Liver (tissue), 9 donors: ENCODE results near the gene F13A1. TPM values are rescaled to one million over a fixed set of nuclear protein-coding genes. Genes with fewer than 3 reads are reported as not detected.

ENCODE experiments used
- DNase-seq: peaks from one replicate; pipeline ENCODE4 v3.0.0-alpha.2; 2017; ENCODE audit warnings: low spot score
- H3K27ac ChIP-seq, 2 donors: one replicate each; pipeline ENCODE4 v1.7.0; 2013; ENCODE audit warnings: inconsistent platforms in 2 of 2, low read length in 2 of 2, control low read depth in 1 of 2, low read depth in 1 of 2, mild to moderate bottlenecking in 1 of 2
- H3K27me3 ChIP-seq, 4 donors: one replicate each; pipeline versions ENCODE4 v1.6.1 to v1.7.0; 2013; ENCODE audit warnings: low read length in 3 of 4, inconsistent platforms in 1 of 4, mild to moderate bottlenecking in 1 of 4, moderate library complexity in 1 of 4; ENCODE audit not compliant: control insufficient read depth in 4 of 4, insufficient read depth in 4 of 4
- H3K36me3 ChIP-seq, 4 donors: one replicate each; pipeline versions ENCODE4 v1.6.1 to v1.7.0; 2013; ENCODE audit warnings: low read length in 3 of 4, mild to moderate bottlenecking in 3 of 4, low read depth in 1 of 4, moderate library complexity in 1 of 4; ENCODE audit not compliant: control insufficient read depth in 4 of 4, insufficient read depth in 3 of 4
- H3K4me1 ChIP-seq, 4 donors: one replicate each; pipeline versions ENCODE4 v1.6.1 to v1.7.0; 2013; ENCODE audit warnings: low read length in 3 of 4, mild to moderate bottlenecking in 3 of 4, moderate library complexity in 1 of 4; ENCODE audit not compliant: control insufficient read depth in 4 of 4, insufficient read depth in 4 of 4
- H3K4me3 ChIP-seq, 3 donors: one replicate each; pipeline versions ENCODE4 v1.6.1 to v1.7.0; 2013; ENCODE audit warnings: low read length in 3 of 3, control low read depth in 1 of 3, low read depth in 1 of 3, mild to moderate bottlenecking in 1 of 3
- H3K9ac ChIP-seq, 2 donors: one replicate each; pipeline ENCODE4 v1.7.0; 2013; ENCODE audit warnings: low read length in 2 of 2, mild to moderate bottlenecking in 2 of 2, moderate library complexity in 2 of 2, control low read depth in 1 of 2, low read depth in 1 of 2
- H3K9me3 ChIP-seq, 4 donors: one replicate each; pipeline versions ENCODE4 v1.6.1 to v1.7.0; 2013; ENCODE audit warnings: low read length in 3 of 4; ENCODE audit not compliant: control insufficient read depth in 4 of 4
- EGR1 ChIP-seq, 2 donors: IDR thresholded peaks; 2 replicates each; pipeline ENCODE4 v1.6.1; 2016 to 2018; ENCODE audit warnings: antibody characterized with exemption in 2 of 2, low read depth in 2 of 2
- FOXA1 ChIP-seq: IDR thresholded peaks from 2 replicates; pipeline ENCODE4 v1.6.1; 2016; ENCODE audit warnings: antibody characterized with exemption
- GABPA ChIP-seq, 2 donors: IDR thresholded peaks in 1 of 2; conservative IDR thresholded peaks in 1 of 2; 2 replicates each; pipeline ENCODE4 v1.6.1; 2016; ENCODE audit warnings: antibody characterized with exemption in 2 of 2, mild to moderate bottlenecking in 1 of 2, moderate library complexity in 1 of 2
- HNF4A ChIP-seq, 2 donors: conservative IDR thresholded peaks; 2 replicates each; pipeline ENCODE4 v1.6.1; 2016; ENCODE audit warnings: antibody characterized with exemption in 2 of 2, mild to moderate bottlenecking in 2 of 2
- JUND ChIP-seq, 2 donors: IDR thresholded peaks; 2 replicates each; pipeline ENCODE4 v1.6.1; 2016; ENCODE audit warnings: antibody characterized with exemption in 2 of 2
- RXRA ChIP-seq, 2 donors: IDR thresholded peaks; 2 replicates each; pipeline ENCODE4 v1.6.1; 2017 to 2018; ENCODE audit warnings: antibody characterized with exemption in 2 of 2, mild to moderate bottlenecking in 1 of 2
- SP1 ChIP-seq: IDR thresholded peaks from 2 replicates; pipeline ENCODE4 v1.6.1; 2018; ENCODE audit warnings: antibody characterized with exemption, mild to moderate bottlenecking
- TAF1 ChIP-seq: conservative IDR thresholded peaks from 2 replicates; pipeline ENCODE4 v1.6.1; 2016; ENCODE audit warnings: antibody characterized with exemption, mild to moderate bottlenecking
- WGBS: extraction: QIAGEN DNeasy Blood & Tissue Kit; methylation state at CpG from one replicate; pipeline ENCODE4 v1.1.7; 2013; 5-methylcytosine and 5-hydroxymethylcytosine counted together
- polyA plus RNA-seq, 2 donors: library from polyadenylated mRNA; stranded (reverse) in 1 of 2; unstranded in 1 of 2; fragments of 200-250 nt in 1 of 2; fragments of >200 nt in 1 of 2; fragmentation: Nextera tagmentation in 1 of 2; extraction: Ambion mirVana in 1 of 2; gene quantifications; one replicate each; pipeline versions ENCODE4 v1.2.1 to v1.2.3, GENCODE V29; 2013 to 2015
- total RNA-seq, 2 donors: library from RNA; depleted of rRNA; stranded (reverse); fragments of >200 nt; gene quantifications; one replicate each; pipeline ENCODE4 v1.2.3, GENCODE V29; 2014
- TF ChIP-seq, protein P1 (sequence below): fragments of 150-350 bp; IDR thresholded peaks from 2 replicates; pipeline ENCODE4 v1.5.1; 2017; ENCODE audit warnings: improper control_type of control experiment, low read depth, low read length; ENCODE audit not compliant: missing input control
- TF ChIP-seq, protein P2 (sequence below): IDR thresholded peaks from 2 replicates; pipeline ENCODE4 v1.6.1; 2016; ENCODE audit warnings: antibody characterized with exemption
- TF ChIP-seq, protein P3 (sequence below): IDR thresholded peaks from 2 replicates; pipeline ENCODE4 v1.6.1; 2016; ENCODE audit warnings: antibody characterized with exemption, mild to moderate bottlenecking
- TF ChIP-seq, protein P4 (sequence below): IDR thresholded peaks from 2 replicates; pipeline ENCODE4 v1.6.1; 2016; ENCODE audit warnings: antibody characterized with exemption
- donor health status: healthy.
- donor health status: healthy.
- donor health status: healthy.
- donor health status: healthy.
- donor health status: healthy.

F13A1 gene
- total and polyA plus RNA-seq, 4 donors, result 0.46 to 18.3 (median 5.1) TPM

DNA sequence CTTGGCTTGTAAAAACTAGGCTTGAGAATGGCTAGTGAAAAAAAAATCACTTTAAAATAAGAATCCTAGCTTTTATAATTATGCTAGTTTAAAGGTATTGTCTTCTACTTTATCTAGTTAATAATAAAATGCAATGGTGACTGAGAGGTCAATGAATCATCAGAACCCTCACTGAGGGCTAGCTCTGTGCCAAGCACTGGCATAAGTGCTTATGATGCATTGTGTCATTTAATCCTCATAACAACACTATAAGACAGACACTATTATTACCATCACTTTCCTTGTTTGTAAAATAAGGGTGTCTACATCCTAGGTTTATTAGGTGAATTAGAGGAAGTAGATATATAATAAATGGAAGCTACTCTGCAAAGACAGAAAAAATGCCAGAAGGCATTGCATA is 144.3 kb downstream of the F13A1 start:
- TF ChIP-seq HNF4A (conservative IDR thresholded peaks at IDR 0.05) (no peak), TAF1 (no peak), EGR1 (IDR thresholded peaks at IDR 0.05; ENCODE audit: low read depth in 2 of 2) (no peak), FOXA1 (no peak), GABPA (IDR thresholded peaks at IDR 0.05 in 1 of 2, conservative IDR thresholded peaks at IDR 0.05 in 1 of 2) (no peak), JUND (IDR thresholded peaks at IDR 0.05) (no peak)
- TF ChIP-seq, protein P1, sequence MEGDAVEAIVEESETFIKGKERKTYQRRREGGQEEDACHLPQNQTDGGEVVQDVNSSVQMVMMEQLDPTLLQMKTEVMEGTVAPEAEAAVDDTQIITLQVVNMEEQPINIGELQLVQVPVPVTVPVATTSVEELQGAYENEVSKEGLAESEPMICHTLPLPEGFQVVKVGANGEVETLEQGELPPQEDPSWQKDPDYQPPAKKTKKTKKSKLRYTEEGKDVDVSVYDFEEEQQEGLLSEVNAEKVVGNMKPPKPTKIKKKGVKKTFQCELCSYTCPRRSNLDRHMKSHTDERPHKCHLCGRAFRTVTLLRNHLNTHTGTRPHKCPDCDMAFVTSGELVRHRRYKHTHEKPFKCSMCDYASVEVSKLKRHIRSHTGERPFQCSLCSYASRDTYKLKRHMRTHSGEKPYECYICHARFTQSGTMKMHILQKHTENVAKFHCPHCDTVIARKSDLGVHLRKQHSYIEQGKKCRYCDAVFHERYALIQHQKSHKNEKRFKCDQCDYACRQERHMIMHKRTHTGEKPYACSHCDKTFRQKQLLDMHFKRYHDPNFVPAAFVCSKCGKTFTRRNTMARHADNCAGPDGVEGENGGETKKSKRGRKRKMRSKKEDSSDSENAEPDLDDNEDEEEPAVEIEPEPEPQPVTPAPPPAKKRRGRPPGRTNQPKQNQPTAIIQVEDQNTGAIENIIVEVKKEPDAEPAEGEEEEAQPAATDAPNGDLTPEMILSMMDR, result no peak
- Histone ChIP-seq H3K27me3 (peaks cover 0 to 5% (median 0%) of the 10 kb centered on the region in 4 donors), H3K9me3 (no peaks in the 10 kb centered on the region), H3K9ac (no peak overlapping the region), H3K4me1 (no peaks in the 10 kb centered on the region), H3K36me3 (no peaks in the 10 kb centered on the region), H3K4me3 (no peak overlapping the region), H3K27ac (no peak overlapping the region)
- DNase-seq, result no peak

DNA sequence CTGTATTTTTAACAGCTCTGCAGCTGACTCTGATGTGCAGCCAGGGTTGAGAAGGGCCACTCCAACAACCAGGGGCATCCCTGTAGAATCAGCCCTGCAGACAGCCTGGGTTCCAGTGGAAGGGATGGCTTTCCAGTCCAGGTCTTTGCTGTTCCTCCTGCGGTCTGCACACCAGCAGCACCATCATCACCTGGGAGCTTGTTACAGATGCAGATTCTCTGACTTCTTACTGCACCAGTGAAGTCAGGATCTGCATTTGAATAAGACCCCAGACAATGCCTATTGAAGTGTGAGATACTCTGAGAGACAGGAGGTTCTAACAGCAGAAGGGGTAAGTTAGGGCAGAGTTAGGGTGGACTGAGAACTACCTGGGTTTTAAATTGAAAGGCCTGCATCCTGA is 151.3 kb downstream of the F13A1 start:
- DNase-seq, result no peak

More for the DNA sequence above, 151.3 kb downstream of the F13A1 start:
- TF ChIP-seq, protein P2, sequence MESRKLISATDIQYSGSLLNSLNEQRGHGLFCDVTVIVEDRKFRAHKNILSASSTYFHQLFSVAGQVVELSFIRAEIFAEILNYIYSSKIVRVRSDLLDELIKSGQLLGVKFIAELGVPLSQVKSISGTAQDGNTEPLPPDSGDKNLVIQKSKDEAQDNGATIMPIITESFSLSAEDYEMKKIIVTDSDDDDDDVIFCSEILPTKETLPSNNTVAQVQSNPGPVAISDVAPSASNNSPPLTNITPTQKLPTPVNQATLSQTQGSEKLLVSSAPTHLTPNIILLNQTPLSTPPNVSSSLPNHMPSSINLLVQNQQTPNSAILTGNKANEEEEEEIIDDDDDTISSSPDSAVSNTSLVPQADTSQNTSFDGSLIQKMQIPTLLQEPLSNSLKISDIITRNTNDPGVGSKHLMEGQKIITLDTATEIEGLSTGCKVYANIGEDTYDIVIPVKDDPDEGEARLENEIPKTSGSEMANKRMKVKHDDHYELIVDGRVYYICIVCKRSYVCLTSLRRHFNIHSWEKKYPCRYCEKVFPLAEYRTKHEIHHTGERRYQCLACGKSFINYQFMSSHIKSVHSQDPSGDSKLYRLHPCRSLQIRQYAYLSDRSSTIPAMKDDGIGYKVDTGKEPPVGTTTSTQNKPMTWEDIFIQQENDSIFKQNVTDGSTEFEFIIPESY, result no peak
- TF ChIP-seq, protein P3, sequence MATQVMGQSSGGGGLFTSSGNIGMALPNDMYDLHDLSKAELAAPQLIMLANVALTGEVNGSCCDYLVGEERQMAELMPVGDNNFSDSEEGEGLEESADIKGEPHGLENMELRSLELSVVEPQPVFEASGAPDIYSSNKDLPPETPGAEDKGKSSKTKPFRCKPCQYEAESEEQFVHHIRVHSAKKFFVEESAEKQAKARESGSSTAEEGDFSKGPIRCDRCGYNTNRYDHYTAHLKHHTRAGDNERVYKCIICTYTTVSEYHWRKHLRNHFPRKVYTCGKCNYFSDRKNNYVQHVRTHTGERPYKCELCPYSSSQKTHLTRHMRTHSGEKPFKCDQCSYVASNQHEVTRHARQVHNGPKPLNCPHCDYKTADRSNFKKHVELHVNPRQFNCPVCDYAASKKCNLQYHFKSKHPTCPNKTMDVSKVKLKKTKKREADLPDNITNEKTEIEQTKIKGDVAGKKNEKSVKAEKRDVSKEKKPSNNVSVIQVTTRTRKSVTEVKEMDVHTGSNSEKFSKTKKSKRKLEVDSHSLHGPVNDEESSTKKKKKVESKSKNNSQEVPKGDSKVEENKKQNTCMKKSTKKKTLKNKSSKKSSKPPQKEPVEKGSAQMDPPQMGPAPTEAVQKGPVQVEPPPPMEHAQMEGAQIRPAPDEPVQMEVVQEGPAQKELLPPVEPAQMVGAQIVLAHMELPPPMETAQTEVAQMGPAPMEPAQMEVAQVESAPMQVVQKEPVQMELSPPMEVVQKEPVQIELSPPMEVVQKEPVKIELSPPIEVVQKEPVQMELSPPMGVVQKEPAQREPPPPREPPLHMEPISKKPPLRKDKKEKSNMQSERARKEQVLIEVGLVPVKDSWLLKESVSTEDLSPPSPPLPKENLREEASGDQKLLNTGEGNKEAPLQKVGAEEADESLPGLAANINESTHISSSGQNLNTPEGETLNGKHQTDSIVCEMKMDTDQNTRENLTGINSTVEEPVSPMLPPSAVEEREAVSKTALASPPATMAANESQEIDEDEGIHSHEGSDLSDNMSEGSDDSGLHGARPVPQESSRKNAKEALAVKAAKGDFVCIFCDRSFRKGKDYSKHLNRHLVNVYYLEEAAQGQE, result no peak
- no peak for TF ChIP-seq EGR1 (IDR thresholded peaks at IDR 0.05; ENCODE audit: low read depth in 2 of 2)
- TF ChIP-seq, protein P1, result no peak
- TF ChIP-seq SP1, result no peak
- TF ChIP-seq HNF4A (conservative IDR thresholded peaks at IDR 0.05), result no peak
- TF ChIP-seq, protein P4, sequence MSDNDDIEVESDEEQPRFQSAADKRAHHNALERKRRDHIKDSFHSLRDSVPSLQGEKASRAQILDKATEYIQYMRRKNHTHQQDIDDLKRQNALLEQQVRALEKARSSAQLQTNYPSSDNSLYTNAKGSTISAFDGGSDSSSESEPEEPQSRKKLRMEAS, result no peak
- TF ChIP-seq RXRA (IDR thresholded peaks at IDR 0.05), result no peak
- TF ChIP-seq JUND (IDR thresholded peaks at IDR 0.05), result no peak
- no peak for TF ChIP-seq TAF1
- no peak overlapping the region for H3K27ac ChIP-seq
- WGBS, result 78% methylated on average over 1 of the region's 1 CpG
- H3K36me3 ChIP-seq, result no peaks in the 10 kb centered on the region
- H3K9ac ChIP-seq, result no peak overlapping the region
- H3K4me3 ChIP-seq, result no peak overlapping the region
- no peaks in the 10 kb centered on the region for H3K9me3 ChIP-seq
- no peaks in the 10 kb centered on the region for H3K27me3 ChIP-seq
- H3K4me1 ChIP-seq, result no peaks in the 10 kb centered on the region
